Measurements from ENCODE around the gene GPR6. TPM values are rescaled to one million over a fixed set of nuclear protein-coding genes. Genes with fewer than 3 reads are reported as not detected.

Gene GPR6
- total RNA-seq, 1 experiment from 2014 or later = 0.20 TPM

DNA sequence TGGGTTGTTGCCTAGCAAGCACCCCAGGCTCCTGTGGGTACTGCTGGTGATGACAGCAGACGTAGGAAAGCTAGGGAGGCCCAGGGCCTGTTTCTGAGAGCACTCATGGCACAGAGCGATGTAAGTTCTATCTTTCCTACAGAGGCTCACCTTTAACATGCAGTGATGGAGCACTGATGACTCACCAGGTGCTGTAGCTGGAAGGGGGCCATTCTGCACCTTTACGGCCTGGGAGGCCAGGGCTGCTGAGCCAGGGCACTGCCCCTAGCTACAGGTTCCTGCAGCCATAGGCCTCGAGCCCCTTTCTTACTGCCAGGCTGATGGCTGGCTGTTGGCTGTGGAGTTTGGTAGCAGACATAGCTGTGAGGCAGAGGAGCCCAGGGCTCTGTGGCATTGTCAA lies 31.1 kb upstream of the GPR6 start:
- Mint-ChIP-seq H3K27me3 (ENCODE audit: low read depth) (peaks cover 2% of the 10 kb centered on the region; the same call in 1 of the 2 replicates), H3K4me3 (no peak overlapping the region)
- H2AFZ ChIP-seq (ENCODE audit: low read length) = no peak overlapping the region

More for the DNA sequence above, 31.1 kb upstream of the GPR6 start:
- H3K18ac ChIP-seq (ENCODE audit: insufficient read length, low read depth, low read length) = no peak overlapping the region
- no peak overlapping the region for H2BK12ac ChIP-seq (ENCODE audit: insufficient read length, low read depth, low read length)
- H3K79me2 ChIP-seq (ENCODE audit: insufficient read depth, low read length) = 0 out of 2 replicates have a peak, but pooled peaks cover 2% of the 10 kb centered on the region
- H3K4me2 ChIP-seq (ENCODE audit: insufficient read depth, insufficient read length, low read length) = no peak overlapping the region
- no peaks in the 10 kb centered on the region for H3K27me3 ChIP-seq (ENCODE audit: insufficient read depth, low read length)
- H2AK5ac ChIP-seq (ENCODE audit: insufficient read length, low read length) = no peak overlapping the region
- Mint-ChIP-seq H3K4me1 (peaks cover 65 to 74% of the 10 kb centered on the region in 2 experiments), H3K27ac (no peak overlapping the region), H3K9me3 (peaks cover 7 to 20% of the 10 kb centered on the region in 2 experiments), H3K36me3 (ENCODE audit: insufficient read depth in 1 of 3, low read depth in 3 of 3) (peaks cover 0 to 19% (median 8%) of the 10 kb centered on the region in 3 experiments; a peak in 5 of 7 replicates)
- no peak overlapping the region for H4K5ac ChIP-seq (ENCODE audit: insufficient read length, low read depth, low read length)
- peaks cover 4% of the 10 kb centered on the region for H3K9me3 ChIP-seq (ENCODE audit: control insufficient read depth, low read depth, low read length)
- H3K79me1 ChIP-seq (ENCODE audit: insufficient read depth, low read depth, low read length, poor library complexity, severe bottlenecking) = no peaks in the 10 kb centered on the region
- no peak overlapping the region for H3T11ph ChIP-seq (ENCODE audit: low read length)
- no peak overlapping the region for H2BK20ac ChIP-seq (ENCODE audit: low read depth, low read length, poor library complexity, severe bottlenecking)
- H2BK120ac ChIP-seq (ENCODE audit: low read depth, low read length, poor library complexity, severe bottlenecking) = no peak overlapping the region
- H3K56ac ChIP-seq (ENCODE audit: insufficient read length, low read depth, low read length) = no peak overlapping the region
- H3K23me2 ChIP-seq (ENCODE audit: insufficient read length, low read depth, low read length, poor library complexity, severe bottlenecking) = no peaks in the 10 kb centered on the region
- peaks cover 3% of the 10 kb centered on the region for H4K20me1 ChIP-seq (ENCODE audit: control insufficient read depth, insufficient read depth, insufficient read length)
- WGBS (ENCODE audit: extremely low coverage, insufficient read length, low lambda C conversion rate) = no CpG with 5 or more reads among the region's 4 CpGs
- H4K8ac ChIP-seq (replicated peaks; ENCODE audit: insufficient read length, low read depth, low read length) = no peak overlapping the region
- no peak overlapping the region for H3K23ac ChIP-seq (ENCODE audit: insufficient read length, low read depth, low read length)
- no peak overlapping the region for H3K4ac ChIP-seq (ENCODE audit: low read depth, low read length)
- TF ChIP-seq, protein P1, sequence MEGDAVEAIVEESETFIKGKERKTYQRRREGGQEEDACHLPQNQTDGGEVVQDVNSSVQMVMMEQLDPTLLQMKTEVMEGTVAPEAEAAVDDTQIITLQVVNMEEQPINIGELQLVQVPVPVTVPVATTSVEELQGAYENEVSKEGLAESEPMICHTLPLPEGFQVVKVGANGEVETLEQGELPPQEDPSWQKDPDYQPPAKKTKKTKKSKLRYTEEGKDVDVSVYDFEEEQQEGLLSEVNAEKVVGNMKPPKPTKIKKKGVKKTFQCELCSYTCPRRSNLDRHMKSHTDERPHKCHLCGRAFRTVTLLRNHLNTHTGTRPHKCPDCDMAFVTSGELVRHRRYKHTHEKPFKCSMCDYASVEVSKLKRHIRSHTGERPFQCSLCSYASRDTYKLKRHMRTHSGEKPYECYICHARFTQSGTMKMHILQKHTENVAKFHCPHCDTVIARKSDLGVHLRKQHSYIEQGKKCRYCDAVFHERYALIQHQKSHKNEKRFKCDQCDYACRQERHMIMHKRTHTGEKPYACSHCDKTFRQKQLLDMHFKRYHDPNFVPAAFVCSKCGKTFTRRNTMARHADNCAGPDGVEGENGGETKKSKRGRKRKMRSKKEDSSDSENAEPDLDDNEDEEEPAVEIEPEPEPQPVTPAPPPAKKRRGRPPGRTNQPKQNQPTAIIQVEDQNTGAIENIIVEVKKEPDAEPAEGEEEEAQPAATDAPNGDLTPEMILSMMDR (conservative IDR thresholded peaks at IDR 0.05) = no peak
- H3K9ac ChIP-seq (ENCODE audit: extremely low read depth, insufficient read length, low read length) = no peak overlapping the region
- no peak overlapping the region for H3K14ac ChIP-seq (ENCODE audit: insufficient read depth, low read length)
- peaks cover 13% of the 10 kb centered on the region for H3K4me1 ChIP-seq (ENCODE audit: insufficient read depth, low read length)
- H2BK15ac ChIP-seq (ENCODE audit: low read depth, low read length) = no peak overlapping the region
- H3K27ac ChIP-seq (ENCODE audit: insufficient read length, low read depth, low read length) = no peak overlapping the region
- no peak overlapping the region for H2BK5ac ChIP-seq (ENCODE audit: insufficient read length, low read length)
- no peak for DNase-seq
- H4K91ac ChIP-seq (ENCODE audit: insufficient read length, low read depth, low read length) = no peak overlapping the region

Measured in H9 (cell line).